HG02970 (cell line): ENCODE measurements around the gene VAMP7.
"Not testable (repeated sequence)": the region's sequence is repeated elsewhere in the genome, so short reads cannot be mapped to it uniquely, and the experiment has no call there.

Source experiments
- ATAC-seq: cut with Tn5 transposase; IDR thresholded peaks from one replicate; pipeline ENCODE4 v1.9.1; 2021; ENCODE audit warnings: mild to moderate bottlenecking, moderate library complexity, moderate number of reproducible peaks; ENCODE audit not compliant: unreplicated experiment, low FRiP score

Gene VAMP7

DNA sequence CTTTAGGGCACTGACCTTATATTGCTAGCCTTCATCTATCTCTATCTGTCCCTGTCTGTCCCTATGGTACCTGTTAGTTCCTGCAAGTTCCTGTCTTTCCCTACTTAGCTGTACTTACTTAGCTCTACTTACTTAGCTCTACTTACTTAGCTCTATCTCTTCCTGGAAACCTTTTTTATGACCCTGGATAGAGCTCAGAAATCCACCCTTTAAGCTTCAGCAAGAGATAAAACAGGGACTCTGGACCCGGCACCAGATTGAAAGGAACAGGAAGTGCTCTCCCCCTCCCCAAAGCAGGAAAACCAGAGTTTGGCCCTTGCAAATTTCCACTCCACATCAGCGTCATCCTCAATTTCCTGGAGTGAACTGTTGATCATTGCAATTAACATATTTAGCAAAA, 104.1 kb downstream of the VAMP7 start:
- no peak for ATAC-seq

DNA sequence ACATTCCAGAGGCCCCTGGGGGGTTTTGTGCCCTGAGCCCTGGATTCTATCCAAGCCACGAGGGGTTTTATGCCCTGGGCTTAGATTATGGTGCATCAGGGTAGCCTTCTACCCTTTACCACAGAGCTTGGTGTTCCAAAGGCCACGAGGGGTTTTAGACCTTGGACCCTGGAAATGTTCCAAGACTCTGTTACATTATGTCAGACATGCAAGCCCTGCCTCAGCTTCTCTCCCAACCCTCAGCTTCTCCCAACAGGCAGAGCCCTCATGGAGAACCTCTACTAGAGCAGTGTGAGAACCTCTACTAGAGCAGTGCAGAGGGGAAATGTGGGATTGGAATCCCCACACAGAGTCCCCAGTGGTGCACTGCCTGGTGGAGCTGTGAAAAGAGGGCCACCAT, 105.8 kb downstream of the VAMP7 start:
- not testable (repeated sequence) for ATAC-seq

DNA sequence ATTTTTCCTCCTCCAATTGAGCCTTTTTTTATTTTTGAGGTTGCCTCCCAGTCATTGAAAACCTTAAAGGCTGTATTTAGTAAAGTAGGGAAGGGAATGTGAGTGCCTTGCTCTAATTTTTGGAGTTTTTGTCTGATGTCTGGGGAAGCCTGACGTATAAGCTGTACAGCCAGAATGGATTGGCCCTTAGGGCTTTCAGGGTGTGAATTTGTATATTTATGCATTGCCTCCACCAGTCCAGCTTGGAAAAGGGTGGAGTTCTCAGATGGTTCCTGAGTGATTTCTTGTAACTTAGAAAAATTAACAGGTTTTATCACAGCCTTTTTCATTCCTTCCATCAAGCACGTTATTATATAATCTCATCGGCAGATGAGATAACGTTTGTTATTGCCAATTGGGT, 107.7 kb downstream of the VAMP7 start:
- ATAC-seq: no peak
